Ovary (tissue), 9 donors: Measurements from ENCODE around the gene ACSS1. TPM values are rescaled to one million over a fixed set of nuclear protein-coding genes. Genes with fewer than 3 reads are reported as not detected.

Source experiments
- DNase-seq, 5 donors: peaks; one replicate each; pipeline ENCODE4 v3.0.0-alpha.2; 2019 to 2020
- H3K27ac ChIP-seq, 2 donors: fragments of 200-600 bp; one replicate each; pipeline versions ENCODE4 v1.5.1 to v1.8.0; 2019 to 2022
- H3K27me3 ChIP-seq: fragments of 200-600 bp; one replicate; pipeline ENCODE4 v1.8.0; 2022
- H3K36me3 ChIP-seq: fragments of 200-600 bp; sonication (generic); one replicate; pipeline ENCODE4 v1.5.1; 2019
- H3K4me1 ChIP-seq: one replicate; pipeline ENCODE4 v1.8.1; 2013; ENCODE audit warnings: mild to moderate bottlenecking, moderate library complexity; ENCODE audit not compliant: insufficient read depth
- H3K4me3 ChIP-seq: fragments of 200-600 bp; sonication (generic); one replicate; pipeline ENCODE4 v1.5.1; 2017
- H3K9me3 ChIP-seq, 2 donors: fragments of 200-600 bp in 1 of 2; sonication (generic) in 1 of 2; one replicate each; pipeline versions ENCODE4 v1.5.1 to v1.8.1; 2013 to 2019; ENCODE audit warnings: mild to moderate bottlenecking in 1 of 2, moderate library complexity in 1 of 2
- EP300 ChIP-seq: sonication (generic); formaldehyde crosslinking; IDR thresholded peaks from one replicate; pipeline ENCODE4 v1.6.1; 2017; ENCODE audit warnings: antibody characterized with exemption
- POLR2A ChIP-seq: fragments of 450-650 bp; IDR thresholded peaks from one replicate; pipeline ENCODE4 v1.6.1; 2017; ENCODE audit warnings: antibody characterized with exemption, mild to moderate bottlenecking, moderate library complexity
- WGBS, 3 donors: extraction: QIAGEN DNeasy Blood & Tissue Kit in 1 of 3; methylation state at CpG; one replicate each; pipeline versions ENCODE4 v1.1.5 to v1.1.7; 2013 to 2017; 5-methylcytosine and 5-hydroxymethylcytosine counted together
- intact Hi-C, 4 donors: fragments of 100-400 bp; cut with DNase I; formaldehyde crosslinking; loops; one replicate each; pipeline versions ENCODE4 v1.11.0 to v1.15.1; 2022 to 2023
- polyA plus RNA-seq, 2 donors: library from polyadenylated mRNA; stranded (reverse); fragments of 200-250 nt in 1 of 2; fragments of 350-450 nt in 1 of 2; fragmentation: Illumina TruSeq in 1 of 2; extraction: RNeasy Lipid Tissue Mini Kit (QIAGEN cat#74804) in 1 of 2; gene quantifications; one replicate each; pipeline ENCODE4 v1.2.3, GENCODE V29; 2013 to 2014
- total RNA-seq, 7 donors: library from RNA; depleted of rRNA in 2 of 7; stranded (reverse); fragments of >200 nt in 2 of 7; fragmentation: NEBNext Ultra II Directional in 3 of 7; extraction: Animal tissue kit (Norgen Biotek cat#: 25700) in 3 of 7; gene quantifications; one replicate each; pipeline versions ENCODE4 v1.1.0 to v1.2.4, GENCODE V29; 2016 to 2023
- TF ChIP-seq, protein P1 (sequence below), 3 donors: fragments of 450-650 bp in 2 of 3; fragments of 200-600 bp in 1 of 3; IDR thresholded peaks; one replicate each; pipeline versions ENCODE4 v1.5.1 to v1.8.0; 2016 to 2022; ENCODE audit warnings: antibody characterized with exemption in 3 of 3, mild to moderate bottlenecking in 1 of 3
- donor health status: DM: no; HTN: no; CAD: no; lungs with moderate emphysema.
- donor health status: DM: no; HTN: no; CAD: no.
- donor health status: Bipolar disorder and iron deficiency.
- donor health status: DM: yes; HTN: yes; CAD: no.
- donor health status: DM: no; HTN: no; CAD: no.
- donor health status: DM: yes; HTN: yes; CAD: no.

Gene ACSS1
- total and polyA plus RNA-seq, 9 donors, result 13.1 to 37.0 (median 29.0) TPM

DNA sequence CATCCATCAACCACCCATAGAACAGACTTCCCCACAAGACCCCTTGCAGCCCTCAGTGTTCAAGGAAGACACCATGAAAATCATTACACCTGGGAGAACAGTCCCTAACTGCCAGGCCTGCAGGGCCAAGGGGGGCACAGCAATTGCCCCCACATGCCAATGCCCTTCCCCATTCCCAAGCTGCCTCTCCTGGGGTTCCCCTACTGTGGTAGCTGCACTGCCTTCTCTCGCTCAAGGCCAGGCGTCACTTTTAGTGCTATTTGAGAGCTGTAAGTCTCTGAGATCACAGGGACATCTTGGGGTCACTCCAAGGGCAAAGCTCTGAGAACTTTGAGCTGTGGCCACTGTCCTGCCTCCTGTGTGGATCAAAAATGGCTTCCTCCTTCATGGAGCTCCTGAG lies 6.0 kb upstream of the ACSS1 start:
- no peak overlapping the region for H3K27ac ChIP-seq
- 78 to 87% (median 86%) methylated on average over 2 of the region's 2 CpGs for WGBS, 3 donors
- intact Hi-C loops, result loop anchor here (2.0 to 10.0 kb wide), 3 partner anchors 65 to 341 kb away; partner anchors contain the start of gene GINS1 (in 1 of the 4)
- H3K36me3 ChIP-seq, result no peaks in the 10 kb centered on the region
- DNase-seq, result no peak
- peaks cover 3% of the 10 kb centered on the region for H3K4me1 ChIP-seq
- H3K27me3 ChIP-seq, result no peaks in the 10 kb centered on the region
- TF ChIP-seq, protein P1, sequence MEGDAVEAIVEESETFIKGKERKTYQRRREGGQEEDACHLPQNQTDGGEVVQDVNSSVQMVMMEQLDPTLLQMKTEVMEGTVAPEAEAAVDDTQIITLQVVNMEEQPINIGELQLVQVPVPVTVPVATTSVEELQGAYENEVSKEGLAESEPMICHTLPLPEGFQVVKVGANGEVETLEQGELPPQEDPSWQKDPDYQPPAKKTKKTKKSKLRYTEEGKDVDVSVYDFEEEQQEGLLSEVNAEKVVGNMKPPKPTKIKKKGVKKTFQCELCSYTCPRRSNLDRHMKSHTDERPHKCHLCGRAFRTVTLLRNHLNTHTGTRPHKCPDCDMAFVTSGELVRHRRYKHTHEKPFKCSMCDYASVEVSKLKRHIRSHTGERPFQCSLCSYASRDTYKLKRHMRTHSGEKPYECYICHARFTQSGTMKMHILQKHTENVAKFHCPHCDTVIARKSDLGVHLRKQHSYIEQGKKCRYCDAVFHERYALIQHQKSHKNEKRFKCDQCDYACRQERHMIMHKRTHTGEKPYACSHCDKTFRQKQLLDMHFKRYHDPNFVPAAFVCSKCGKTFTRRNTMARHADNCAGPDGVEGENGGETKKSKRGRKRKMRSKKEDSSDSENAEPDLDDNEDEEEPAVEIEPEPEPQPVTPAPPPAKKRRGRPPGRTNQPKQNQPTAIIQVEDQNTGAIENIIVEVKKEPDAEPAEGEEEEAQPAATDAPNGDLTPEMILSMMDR (IDR thresholded peaks at IDR 0.05), result no peak
- no peak for TF ChIP-seq POLR2A
- no peak for TF ChIP-seq EP300
- no peaks in the 10 kb centered on the region for H3K9me3 ChIP-seq
- no peak overlapping the region for H3K4me3 ChIP-seq

GRCh38 chr20:25063546-25063945 lies 5.6 kb upstream of the ACSS1 start:
- WGBS, 3 donors, result 70 to 77% (median 72%) methylated on average over 11 of the region's 11 CpGs
- intact Hi-C loops, result loop anchor here in 1 of 4 donors (10.0 kb wide), 1 partner anchor 341 kb away; the partner anchor contains the start of gene GINS1
- H3K4me1 ChIP-seq, result peaks cover 5% of the 10 kb centered on the region
- no peaks in the 10 kb centered on the region for H3K9me3 ChIP-seq
- H3K27ac ChIP-seq, result no peak overlapping the region
- peak in 2 of 5 donors; percentile 4 to 22 for DNase-seq
- H3K27me3 ChIP-seq, result no peaks in the 10 kb centered on the region
- no peak for TF ChIP-seq POLR2A
- TF ChIP-seq, protein P1 (IDR thresholded peaks at IDR 0.05), result no peak
- no peak for TF ChIP-seq EP300
- no peaks in the 10 kb centered on the region for H3K36me3 ChIP-seq
- no peak overlapping the region for H3K4me3 ChIP-seq

GRCh38 chr20:25062841-25063240 lies 4.9 kb upstream of the ACSS1 start:
- H3K4me1 ChIP-seq, result peaks cover 7% of the 10 kb centered on the region
- no peak for DNase-seq
- intact Hi-C loops, result loop anchor here in 1 of 4 donors (10.0 kb wide), 1 partner anchor 342 kb away; the partner anchor contains the start of gene GINS1
- H3K27me3 ChIP-seq, result no peaks in the 10 kb centered on the region
- H3K36me3 ChIP-seq, result no peaks in the 10 kb centered on the region
- no peak for TF ChIP-seq POLR2A
- TF ChIP-seq EP300, result no peak
- TF ChIP-seq, protein P1 (IDR thresholded peaks at IDR 0.05), result no peak
- H3K27ac ChIP-seq, result no peak overlapping the region
- no peaks in the 10 kb centered on the region for H3K9me3 ChIP-seq
- WGBS, 3 donors, result 80 to 87% (median 80%) methylated on average over 7 of the region's 7 CpGs
- H3K4me3 ChIP-seq, result no peak overlapping the region

DNA sequence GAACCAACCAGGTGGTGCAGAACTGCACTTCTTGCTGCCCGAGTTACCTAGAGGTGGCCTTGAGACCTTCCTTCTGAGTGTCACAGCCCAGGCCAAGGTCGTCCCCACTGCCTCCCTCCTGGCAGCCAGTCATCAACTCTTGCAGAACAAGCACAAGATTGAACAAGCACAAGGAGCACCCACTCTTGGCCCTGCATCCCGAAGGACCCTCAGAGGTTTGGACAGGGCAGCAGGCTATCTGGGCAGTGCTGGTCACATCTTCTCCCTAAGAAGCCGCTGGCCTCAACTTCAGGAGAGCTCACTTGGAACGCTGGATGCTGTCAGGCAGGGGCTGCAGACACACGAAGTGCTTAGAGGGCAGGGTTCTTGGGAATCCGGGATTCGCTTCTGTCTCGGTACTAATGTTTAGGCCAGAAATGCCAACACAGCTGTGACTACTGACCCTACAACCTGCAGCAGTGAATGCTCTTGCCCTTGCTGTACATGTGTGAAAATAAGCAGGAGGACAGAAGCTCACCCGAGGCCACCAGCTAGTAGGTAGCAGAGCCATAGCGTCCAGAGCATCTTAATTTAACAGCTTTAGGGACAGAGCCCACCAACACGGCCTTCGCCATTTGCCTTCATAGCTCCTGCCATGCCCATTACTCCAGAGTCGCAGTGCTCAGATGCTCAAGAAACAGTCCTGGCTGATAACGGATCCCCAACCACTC lies 4.0 kb upstream of the ACSS1 start:
- Histone ChIP-seq H3K27me3 (no peaks in the 10 kb centered on the region), H3K27ac (no peak overlapping the region), H3K36me3 (no peaks in the 10 kb centered on the region), H3K4me3 (no peak overlapping the region), H3K9me3 (no peaks in the 10 kb centered on the region), H3K4me1 (peaks cover 8% of the 10 kb centered on the region)
- TF ChIP-seq, protein P1 (IDR thresholded peaks at IDR 0.05), result no peak
- TF ChIP-seq POLR2A (no peak), EP300 (no peak)
- WGBS, 3 donors, result 82 to 85% (median 84%) methylated on average over 15 of the region's 15 CpGs
- intact Hi-C loops, result loop anchor here in 1 of 4 donors (10.0 kb wide), 1 partner anchor 343 kb away; the partner anchor contains the start of gene GINS1
- peak in 3 of 5 donors; percentile 12 to 23 (median 12) for DNase-seq
